Stimulated activated CD8-positive, alpha-beta memory T cell treated with anti-CD3 and anti-CD28 coated beads, Interleukin-7, amount 100 ng/mL, for 48 hours (primary cell): ENCODE measurements around the gene OR6K6.

Experiments
- DNase-seq, 2 donors: peaks; one replicate each; pipeline ENCODE4 v3.0.0-alpha.2; 2020; ENCODE audit warnings: low read depth in 1 of 2; ENCODE audit errors: extremely low read depth in 1 of 2

OR6K6 gene

DNA sequence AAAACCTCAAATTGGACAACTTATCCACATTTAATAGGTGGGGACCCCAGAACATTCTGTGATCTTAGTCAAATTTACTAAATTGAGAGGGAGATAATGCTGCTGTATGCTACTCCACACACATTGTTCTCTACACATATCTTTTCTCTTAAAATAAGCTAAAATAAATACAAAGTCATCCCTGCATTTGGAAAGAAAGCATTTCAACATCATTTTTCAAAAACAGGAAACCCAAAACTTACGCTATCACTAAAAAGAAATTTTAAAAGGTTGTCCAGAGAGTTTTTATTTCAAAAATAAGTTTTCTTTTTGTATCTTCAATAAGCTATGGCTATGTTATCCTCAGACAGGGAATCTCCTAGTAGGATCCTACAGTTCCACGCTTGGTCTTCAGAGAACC is 46.0 kb downstream of the OR6K6 start:
- DNase-seq: no peak

DNA sequence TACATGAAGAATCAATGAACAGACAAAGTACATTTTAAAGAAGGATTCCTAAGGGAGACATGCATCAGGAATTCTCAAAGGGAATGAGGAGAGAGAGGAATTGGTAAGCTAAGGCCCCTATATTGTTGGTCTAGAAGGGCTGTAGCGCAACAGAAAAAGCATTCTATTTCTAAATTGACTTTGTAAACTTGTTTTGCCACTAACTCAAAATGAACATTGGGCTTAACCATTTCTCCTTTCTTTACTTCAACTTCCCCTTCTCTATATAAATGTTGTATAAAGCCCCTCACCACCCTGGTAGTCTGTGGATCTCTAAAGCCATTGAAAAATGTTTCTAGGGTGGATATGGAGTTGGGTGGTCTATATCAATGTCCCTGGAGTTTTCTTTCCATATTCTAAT is 46.9 kb downstream of the OR6K6 start:
- DNase-seq: no peak

DNA sequence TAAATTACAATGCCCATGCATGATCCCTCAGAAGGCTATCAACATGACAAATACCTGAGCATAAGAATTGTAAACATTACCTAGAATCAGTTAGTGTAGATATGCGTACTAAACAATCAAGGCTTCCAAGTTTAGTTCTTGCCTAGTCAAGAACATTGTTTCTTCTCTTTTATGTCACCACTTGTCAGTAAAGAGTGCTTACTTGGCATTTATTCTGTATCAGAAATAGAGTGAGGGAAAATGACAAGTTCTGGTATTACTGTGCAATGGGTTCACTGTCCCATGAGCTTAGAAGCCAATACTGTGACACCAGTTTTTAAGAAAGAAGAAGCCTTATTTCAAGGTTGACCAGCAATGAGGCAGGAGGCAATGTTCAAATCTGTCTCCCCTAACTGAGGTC is 49.2 kb downstream of the OR6K6 start:
- no peak for DNase-seq
